NCI-H1092 treated with DMSO at 0.1 percent for 48 hours (cell line): Measurements from ENCODE around the gene ZNF687.
A peak's percentile ranks its signal among the peaks of the same experiment; 100 is the strongest.

Experiments used
- DNase-seq: peaks from one replicate; lab custom pipeline; 2025; lab: John Stamatoyannopoulos, UW

Gene ZNF687

DNA sequence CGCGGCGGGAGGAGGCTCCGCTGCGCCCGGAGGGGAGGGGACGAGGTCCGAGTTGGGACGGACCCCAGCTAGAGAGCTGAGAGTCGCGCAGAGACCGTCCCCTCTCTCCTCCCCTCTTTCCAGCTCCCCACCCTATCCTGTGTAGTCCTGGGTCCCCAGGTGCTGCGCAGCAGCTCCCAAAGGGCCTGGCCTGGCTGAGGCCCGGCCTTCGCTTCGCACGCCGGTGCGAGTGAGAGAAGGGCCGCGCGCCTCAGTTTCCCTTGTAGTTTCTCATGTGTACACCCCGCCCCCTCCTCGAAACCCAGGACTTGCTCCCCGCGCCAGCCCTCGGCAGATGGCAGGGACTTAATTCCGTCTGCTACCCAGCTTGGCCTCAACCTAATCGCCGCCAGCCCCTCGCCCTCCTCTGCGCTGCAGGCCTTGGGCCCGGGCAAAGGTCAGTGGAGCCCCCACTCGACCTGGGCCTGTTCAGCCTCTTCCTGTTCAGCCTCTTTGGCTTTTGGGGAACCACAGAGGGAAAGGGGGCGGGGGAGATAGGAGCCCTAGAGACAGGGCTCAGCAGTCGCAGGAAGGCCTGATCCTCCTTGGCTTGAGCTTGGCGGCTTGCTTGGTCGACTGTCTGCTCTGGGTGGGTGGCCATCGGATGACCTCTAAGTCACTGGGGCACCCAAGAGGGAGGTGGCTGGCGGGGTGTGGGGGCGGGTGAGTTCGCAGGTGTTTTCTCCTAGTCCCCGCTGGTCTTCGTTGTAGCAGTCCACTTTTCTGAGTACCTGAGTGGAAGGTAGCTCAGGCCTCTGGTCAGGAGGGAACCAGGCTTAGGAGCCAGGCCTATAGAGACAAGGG, 1.0 kb downstream of the ZNF687 start:
- DNase-seq = no peak

DNA sequence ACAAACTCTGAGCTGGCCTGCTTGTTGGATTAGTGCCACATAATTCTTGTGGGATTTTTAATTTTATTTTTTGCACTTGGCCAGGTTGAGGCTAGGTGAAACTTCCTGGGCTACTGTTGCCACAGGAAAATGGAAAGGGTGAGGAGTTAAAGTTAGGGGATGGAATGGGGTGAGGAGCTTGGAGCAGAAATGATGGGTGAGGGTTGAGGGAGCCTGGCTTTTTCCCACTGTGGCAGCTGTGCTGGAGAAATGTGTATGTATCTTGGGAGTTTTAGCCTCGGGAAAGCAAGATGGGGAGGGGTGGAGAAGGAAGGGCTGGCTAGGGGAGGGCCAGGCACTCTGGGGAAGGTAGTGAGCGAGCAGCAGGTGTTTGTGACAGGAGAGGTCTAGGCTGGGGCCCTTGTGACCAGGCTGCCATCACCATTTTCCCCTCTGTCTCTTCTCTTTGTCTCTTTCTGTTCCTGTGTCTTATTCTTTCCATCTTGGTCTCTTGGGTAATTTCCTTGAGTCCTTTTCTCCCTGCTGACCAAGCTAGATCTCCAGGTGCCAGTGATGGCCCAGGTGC, 2.0 kb downstream of the ZNF687 start:
- no peak for DNase-seq

DNA sequence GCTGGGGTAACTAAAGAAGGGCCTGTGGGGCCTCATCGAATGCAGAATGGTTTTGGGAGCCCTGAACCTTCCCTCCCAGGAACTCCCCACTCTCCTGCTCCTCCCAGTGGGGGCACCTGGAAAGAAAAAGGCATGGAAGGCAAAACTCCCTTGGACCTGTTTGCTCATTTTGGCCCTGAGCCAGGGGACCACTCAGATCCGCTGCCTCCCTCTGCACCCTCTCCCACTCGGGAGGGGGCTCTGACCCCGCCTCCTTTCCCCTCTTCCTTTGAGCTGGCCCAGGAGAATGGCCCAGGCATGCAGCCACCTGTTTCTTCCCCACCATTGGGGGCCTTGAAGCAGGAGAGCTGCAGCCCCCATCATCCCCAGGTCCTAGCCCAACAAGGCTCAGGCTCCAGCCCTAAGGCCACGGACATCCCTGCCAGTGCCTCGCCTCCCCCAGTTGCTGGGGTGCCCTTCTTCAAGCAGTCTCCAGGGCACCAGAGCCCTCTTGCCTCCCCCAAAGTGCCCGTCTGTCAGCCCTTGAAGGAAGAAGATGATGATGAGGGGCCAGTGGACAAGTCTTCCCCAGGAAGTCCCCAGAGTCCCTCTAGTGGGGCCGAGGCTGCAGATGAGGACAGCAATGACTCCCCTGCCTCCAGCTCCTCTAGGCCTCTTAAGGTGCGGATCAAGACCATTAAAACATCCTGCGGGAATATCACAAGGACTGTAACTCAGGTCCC, 4.7 kb downstream of the ZNF687 start:
- no peak for DNase-seq

- DNase-seq = no peak
These were observed 5.2 kb downstream of the ZNF687 start for GRCh38 chr1:151287341-151287699.

- DNase-seq = no peak
These were observed 5.8 kb downstream of the ZNF687 start for GRCh38 chr1:151287767-151288500.

- no peak for DNase-seq
These were observed 6.4 kb downstream of the ZNF687 start for GRCh38 chr1:151288502-151288901.

GRCh38 chr1:151289080-151289935, 7.2 kb downstream of the ZNF687 start:
- no peak for DNase-seq

DNA sequence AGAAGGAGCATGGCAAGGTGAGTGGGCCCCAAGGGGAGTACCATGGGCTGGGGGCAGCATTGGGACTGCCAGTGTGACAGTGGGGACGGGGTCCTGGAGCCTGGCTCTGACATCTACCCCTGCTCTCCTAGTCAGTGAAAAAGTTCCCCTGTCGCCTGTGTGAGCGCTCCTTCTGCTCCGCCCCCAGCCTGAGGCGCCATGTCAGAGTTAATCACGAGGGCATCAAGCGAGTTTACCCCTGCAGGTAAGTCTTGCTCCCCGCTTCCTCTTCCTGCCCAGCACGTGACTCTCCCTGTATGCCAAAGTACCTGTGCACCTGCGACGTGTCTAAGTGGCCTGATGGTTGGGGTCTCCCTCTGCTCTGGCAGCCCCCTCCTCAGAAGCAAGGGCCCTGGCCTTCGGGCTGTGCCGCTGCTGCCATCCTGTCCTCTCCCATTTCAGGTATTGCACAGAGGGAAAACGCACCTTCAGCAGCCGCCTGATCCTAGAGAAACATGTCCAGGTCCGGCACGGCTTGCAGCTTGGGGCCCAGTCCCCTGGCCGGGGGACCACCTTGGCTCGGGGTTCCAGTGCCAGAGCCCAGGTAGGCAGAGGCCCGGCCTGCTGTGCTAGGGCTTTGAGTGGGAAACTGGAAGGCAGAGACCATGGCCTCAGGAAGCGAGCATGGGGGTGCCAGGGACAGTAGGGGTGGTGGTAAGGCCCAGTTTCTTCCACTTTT, 8.1 kb downstream of the ZNF687 start:
- DNase-seq = no peak

GRCh38 chr1:151290709-151291303, 8.7 kb downstream of the ZNF687 start:
- no peak for DNase-seq

- no peak for DNase-seq
These were observed 10.3 kb downstream of the ZNF687 start for GRCh38 chr1:151292207-151293030.

- DNase-seq = no peak
These were observed 11.0 kb downstream of the ZNF687 start for GRCh38 chr1:151293093-151293492.

- no peak for DNase-seq
These were observed 12.8 kb downstream of the ZNF687 start for GRCh38 chr1:151294742-151295462.

DNA sequence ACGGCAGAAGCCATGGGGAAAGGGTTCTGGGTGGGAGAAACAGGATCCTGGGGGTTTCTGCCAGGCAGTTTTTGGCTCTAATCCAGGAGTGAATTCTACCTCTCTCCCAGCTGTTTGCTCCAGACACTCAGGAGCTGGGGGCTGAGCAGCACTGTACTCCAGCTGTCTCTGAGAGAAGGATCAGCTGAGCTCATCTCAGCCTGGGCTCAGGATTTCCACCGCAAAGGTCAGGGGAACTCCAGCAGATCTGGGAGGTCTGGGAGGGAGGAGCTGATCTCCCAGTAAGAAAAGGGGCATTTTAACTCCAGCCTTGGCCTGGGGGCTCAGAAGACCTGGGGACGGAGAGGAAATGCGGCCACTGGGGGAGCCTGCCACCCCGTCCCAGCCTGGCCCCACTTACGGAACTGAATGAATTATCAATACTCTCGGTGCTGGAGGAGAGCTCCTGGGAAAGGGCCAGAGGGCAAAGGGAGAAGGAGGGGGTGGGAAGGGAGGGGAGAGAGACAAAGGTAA, 27.8 kb downstream of the ZNF687 start:
- DNase-seq = peak; percentile 15

DNA sequence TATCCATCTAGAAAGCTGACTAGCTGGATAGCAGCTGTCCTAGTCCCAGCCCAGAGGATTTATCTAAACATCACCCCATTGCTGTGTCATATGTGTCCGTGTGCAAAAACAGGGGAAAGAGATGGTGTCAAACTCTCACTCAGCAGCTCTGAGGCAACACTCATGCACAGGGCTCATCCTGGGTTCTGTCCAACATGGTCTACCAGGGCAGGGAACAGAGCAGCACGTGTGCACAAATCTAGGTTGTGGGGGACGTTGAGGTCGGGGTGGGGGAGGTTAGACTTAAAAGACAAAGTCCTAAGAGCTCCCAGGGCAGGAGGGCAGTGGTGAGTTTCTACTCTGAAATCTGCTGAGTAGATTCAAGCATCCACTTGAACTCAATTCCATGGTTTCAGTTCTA, 28.9 kb downstream of the ZNF687 start:
- no peak for DNase-seq

GRCh38 chr1:151311589-151312331, 29.7 kb downstream of the ZNF687 start:
- DNase-seq = no peak

DNA sequence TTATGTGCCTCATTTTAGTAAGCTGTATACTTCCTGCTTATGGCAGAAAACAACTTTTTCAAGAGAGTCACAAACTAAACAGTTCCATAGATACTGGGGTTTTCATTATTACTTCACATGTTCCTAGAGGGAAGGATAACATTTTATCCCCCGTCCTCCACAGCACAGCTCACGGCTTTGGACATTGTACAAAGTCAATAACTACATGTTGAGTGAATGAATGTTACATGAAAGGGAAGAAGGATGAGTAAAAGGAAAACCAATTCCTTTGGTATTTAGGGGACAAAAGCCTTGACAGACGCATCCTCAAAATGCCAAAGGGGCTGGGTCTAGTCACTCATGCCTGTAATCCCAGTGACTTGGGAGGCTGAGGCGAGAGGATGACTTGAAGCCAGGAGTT, 30.3 kb downstream of the ZNF687 start:
- no peak for DNase-seq

DNA sequence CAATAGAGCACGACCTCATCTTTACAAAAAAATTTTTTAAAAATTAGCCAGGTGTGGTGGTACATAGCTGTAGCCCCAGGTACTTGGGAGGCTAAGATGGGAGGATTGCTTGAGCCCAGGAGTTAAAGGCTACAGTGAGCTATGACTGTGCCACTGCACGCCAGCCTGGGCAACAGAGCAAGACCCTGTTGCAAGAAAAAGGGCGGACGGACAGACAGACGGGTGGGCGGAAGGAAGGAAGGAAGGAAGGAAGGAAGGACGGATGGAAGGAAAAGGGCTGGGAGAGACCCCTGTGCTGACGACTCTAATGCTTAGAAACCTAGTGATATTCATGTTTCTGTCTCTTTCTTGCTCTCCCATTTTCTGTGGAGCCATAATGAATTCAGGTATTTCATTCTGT, 30.7 kb downstream of the ZNF687 start:
- DNase-seq = no peak

DNA sequence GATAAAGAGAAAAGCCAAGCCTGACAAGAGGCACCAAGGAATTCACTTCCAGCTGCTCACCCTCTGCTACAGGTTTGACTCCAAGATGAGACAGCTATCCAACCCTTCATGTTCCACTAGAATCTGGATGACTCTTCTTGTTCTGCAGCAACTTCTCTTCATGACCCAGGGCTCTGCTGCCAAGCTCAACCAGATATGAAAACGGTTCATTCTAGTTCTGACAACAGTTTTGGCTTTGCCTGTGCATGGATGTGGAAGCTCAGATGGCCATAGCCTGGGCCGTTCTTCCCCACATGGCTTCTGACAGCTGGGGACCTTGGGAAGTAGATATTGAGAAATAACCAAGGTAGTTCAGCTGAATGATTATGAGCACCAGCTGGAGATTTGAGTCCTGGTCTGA, 31.4 kb downstream of the ZNF687 start:
- DNase-seq = no peak
